Thyroid gland (tissue), 4 donors: Measurements from ENCODE around the gene GPC6.

Source experiments
- CTCF ChIP-seq, 6 experiments: fragments of 200-600 bp in 3 of 6; fragments of 450-650 bp in 3 of 6; sonication (generic) in 3 of 6; IDR thresholded peaks; one replicate each; pipeline ENCODE4 v1.5.1; 2016 to 2019; ENCODE audit warnings: antibody characterized with exemption in 6 of 6, mild to moderate bottlenecking in 2 of 6, inconsistent platforms in 1 of 6, moderate library complexity in 1 of 6
- POLR2A ChIP-seq, 2 donors: fragments of 450-650 bp; IDR thresholded peaks; one replicate each; pipeline ENCODE4 v1.6.1; 2017; ENCODE audit warnings: antibody characterized with exemption in 2 of 2, mild to moderate bottlenecking in 2 of 2, moderate library complexity in 1 of 2

DNA sequence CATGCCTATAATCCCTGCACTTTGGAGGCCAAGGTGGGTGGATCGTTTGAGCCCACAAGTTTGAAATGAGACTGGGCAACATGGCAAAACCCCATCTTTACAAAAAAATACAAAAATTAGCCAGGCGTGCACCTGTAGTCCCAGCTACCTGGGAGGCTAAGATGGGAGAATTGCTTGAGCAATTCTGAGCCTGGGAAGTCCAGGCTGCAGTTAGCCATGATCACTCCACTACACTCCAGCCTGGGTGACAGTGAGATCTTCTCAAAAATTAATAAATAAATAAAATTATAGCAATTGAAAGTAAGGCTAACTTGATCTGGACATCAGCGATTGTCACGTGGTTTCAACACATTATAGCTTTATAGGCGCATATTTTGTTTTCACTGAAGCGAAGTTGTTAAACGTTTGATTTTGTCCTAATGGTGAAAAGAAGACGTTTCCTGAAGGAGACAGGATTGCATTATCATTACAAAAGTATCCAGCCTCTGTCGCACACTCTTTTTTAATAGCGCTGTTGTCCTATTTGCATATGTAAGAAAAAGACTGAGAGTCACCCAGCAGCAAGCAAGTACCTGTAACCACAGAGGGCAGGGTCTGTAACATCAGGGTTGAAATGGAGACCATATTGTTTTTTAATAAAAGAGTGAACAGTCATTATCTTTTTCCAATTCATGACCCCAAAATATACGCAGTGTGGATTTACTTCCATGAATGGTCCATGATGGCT is 917.2 kb downstream of the GPC6 start:
- TF ChIP-seq CTCF (IDR thresholded peaks at IDR 0.05) (no peak), POLR2A (IDR thresholded peaks at IDR 0.05) (no peak)
